HCT116 (cell line): ENCODE data around the gene TNIK. TPM values are rescaled to one million over a fixed set of nuclear protein-coding genes. Genes with fewer than 3 reads are reported as not detected.

Experiments used
- ATAC-seq: fragments of 200-7000 bp; cut with Tn5 transposase; 2 replicates; pipeline ENCODE4 v1.9.1; 2020; ENCODE audit warnings: mild to moderate bottlenecking, moderate library complexity
- BruUV-seq: library from RNA; stranded (reverse); fragments of 400-500 nt; replicated peaks from 2 replicates; lab custom pipeline; 2021; lab: Mats Ljungman, UMichigan
- CTCF ChIA-PET: fragments of 300-600 bp; sonication (Branson Sonifier 250); formaldehyde crosslinking; loops from one replicate; lab custom pipeline; 2021; ENCODE audit warnings: antibody characterized with exemption; lab: Charles Lee
- POLR2A ChIA-PET: fragments of 300-600, 350-600 bp; sonication (Branson Sonifier 250); formaldehyde crosslinking; loops from one replicate; lab custom pipeline; 2021; ENCODE audit warnings: antibody characterized with exemption; lab: Charles Lee
- RAD21 ChIA-PET, 2 experiments: fragments of 300-600 bp; sonication (Branson Sonifier 250); formaldehyde crosslinking; loops; one replicate each; lab custom pipeline; 2023; ENCODE audit warnings: low total read pairs in 2 of 2; ENCODE audit not compliant: uncharacterized antibody in 2 of 2, unreplicated experiment in 2 of 2, low non-redundant PET in 1 of 2; lab: Charles Lee
- DNase-seq: peaks from one replicate; pipeline ENCODE4 v3.0.0-alpha.2; 2010; ENCODE audit warnings: low read depth, low spot score
- H2AFZ ChIP-seq: fragments of 200-600 bp; shearing (Covaris generic), sonication (generic); 2 replicates; pipeline ENCODE4 v1.6.1; 2017; ENCODE audit warnings: low read depth, mixed run types, mixed read lengths, antibody characterized with exemption, low read length; ENCODE audit not compliant: poor library complexity, severe bottlenecking
- H3K27ac ChIP-seq: 2 replicates; pipeline ENCODE4 v1.5.1; 2012; ENCODE audit warnings: low read depth, low read length
- H3K27me3 ChIP-seq: fragments of 200-600 bp; sonication (generic); 2 replicates; pipeline ENCODE4 v1.6.1; 2016; ENCODE audit warnings: mixed run types, low read length, mixed read lengths; ENCODE audit not compliant: insufficient read depth
- H3K36me3 ChIP-seq, 2 experiments: fragments of 200-500 bp in 1 of 2; fragments of 200-600 bp in 1 of 2; sonication (Bioruptor generic) in 1 of 2; sonication (generic) in 1 of 2; 2 replicates each; pipeline versions ENCODE4 v1.5.1 to v1.6.1; 2014 to 2016; ENCODE audit warnings: low read length in 2 of 2, inconsistent platforms in 1 of 2, mixed read lengths in 1 of 2, mixed run types in 1 of 2; ENCODE audit not compliant: insufficient read depth in 2 of 2, control insufficient read depth in 1 of 2
- H3K4me1 ChIP-seq, 2 experiments: fragments of 200-600 bp in 1 of 2; sonication (generic) in 1 of 2; 2 replicates each; pipeline versions ENCODE4 v1.5.1 to v1.6.1; 2012 to 2017; ENCODE audit warnings: low read length in 2 of 2, inconsistent platforms in 1 of 2, mild to moderate bottlenecking in 1 of 2, mixed read lengths in 1 of 2, mixed run types in 1 of 2, moderate library complexity in 1 of 2; ENCODE audit not compliant: insufficient read depth in 2 of 2, control insufficient read depth in 1 of 2
- H3K4me2 ChIP-seq: fragments of 200-600 bp; sonication (generic); 2 replicates; pipeline ENCODE4 v1.6.1; 2017; ENCODE audit warnings: mixed run types, low read length, mixed read lengths
- H3K4me3 ChIP-seq, 2 experiments: fragments of 200-600 bp in 1 of 2; sonication (generic) in 1 of 2; replicated peaks in 1 of 2; 2 replicates each; pipeline ENCODE4 v1.5.1; 2011 to 2016; ENCODE audit warnings: low read length in 2 of 2, control low read depth in 1 of 2, low read depth in 1 of 2, mild to moderate bottlenecking in 1 of 2, mixed read lengths in 1 of 2, mixed run types in 1 of 2
- H3K79me2 ChIP-seq: fragments of 200-600 bp; sonication (generic); 2 replicates; pipeline ENCODE4 v1.6.1; 2017; ENCODE audit warnings: mild to moderate bottlenecking, mixed run types, low read length, moderate library complexity, mixed read lengths; ENCODE audit not compliant: insufficient read depth
- H3K9ac ChIP-seq: fragments of 200-600 bp; sonication (generic); 2 replicates; pipeline ENCODE4 v1.6.1; 2016; ENCODE audit warnings: low read length, mixed read lengths
- H3K9me2 ChIP-seq: fragments of 200-600 bp; sonication (generic), shearing (Covaris generic); 2 replicates; pipeline ENCODE4 v1.6.1; 2017; ENCODE audit warnings: mixed run types, mild to moderate bottlenecking, moderate library complexity; ENCODE audit not compliant: insufficient read depth
- H3K9me3 ChIP-seq, 2 experiments: fragments of 200-500 bp in 1 of 2; fragments of 200-600 bp in 1 of 2; sonication (Bioruptor generic) in 1 of 2; sonication (generic) in 1 of 2; 2 replicates each; pipeline ENCODE4 v1.6.1; 2014 to 2017; ENCODE audit warnings: low read length in 2 of 2, mixed read lengths in 2 of 2, inconsistent platforms in 1 of 2, low read depth in 1 of 2, mild to moderate bottlenecking in 1 of 2, mixed run types in 1 of 2, moderate library complexity in 1 of 2; ENCODE audit not compliant: control insufficient read depth in 1 of 2, insufficient read depth in 1 of 2
- H4K20me1 ChIP-seq: fragments of 200-600 bp; sonication (generic), shearing (Covaris generic); 2 replicates; pipeline ENCODE4 v1.6.1; 2017; ENCODE audit warnings: mixed run types, mild to moderate bottlenecking, moderate library complexity; ENCODE audit not compliant: insufficient read depth
- CBX3 ChIP-seq: IDR thresholded peaks from 2 replicates; pipeline ENCODE4 v1.6.1; 2012; ENCODE audit warnings: low read depth
- CEBPB ChIP-seq: IDR thresholded peaks from 2 replicates; pipeline ENCODE4 v1.6.1; 2012; ENCODE audit warnings: low read depth
- EGR1 ChIP-seq: IDR thresholded peaks from 2 replicates; pipeline ENCODE4 v1.6.1; 2012; ENCODE audit warnings: low read depth
- EZH2 ChIP-seq: fragments of 200-600 bp; sonication (generic); IDR thresholded peaks from 2 replicates; pipeline ENCODE4 v1.6.1; 2017; ENCODE audit warnings: antibody characterized with exemption, mixed run types
- FOSL1 ChIP-seq: IDR thresholded peaks from 2 replicates; pipeline ENCODE4 v1.6.1; 2012; ENCODE audit warnings: low read depth
- JUND ChIP-seq: IDR thresholded peaks from 2 replicates; pipeline ENCODE4 v1.6.1; 2012
- POLR2AphosphoS5 ChIP-seq: IDR thresholded peaks from 2 replicates; pipeline ENCODE4 v1.6.1; 2011; ENCODE audit warnings: mild to moderate bottlenecking, low read depth, low read length, moderate library complexity
- RAD21 ChIP-seq: IDR thresholded peaks from 2 replicates; pipeline ENCODE4 v1.6.1; 2012; ENCODE audit warnings: low read depth, mild to moderate bottlenecking
- SIN3A ChIP-seq: IDR thresholded peaks from 2 replicates; pipeline ENCODE4 v1.6.1; 2012; ENCODE audit warnings: low read depth
- SRF ChIP-seq: IDR thresholded peaks from 2 replicates; pipeline ENCODE4 v1.6.1; 2012; ENCODE audit warnings: low read depth
- TCF7L2 ChIP-seq: IDR thresholded peaks from 2 replicates; pipeline ENCODE4 v1.7.0; 2011; ENCODE audit warnings: borderline replicate concordance, inconsistent platforms; ENCODE audit not compliant: insufficient read depth, insufficient read length; ENCODE audit errors: extremely low read depth
- YY1 ChIP-seq: IDR thresholded peaks from 2 replicates; pipeline ENCODE4 v1.6.1; 2011; ENCODE audit warnings: low read length, low read depth, moderate library complexity, mild to moderate bottlenecking; ENCODE audit not compliant: insufficient replicate concordance; ENCODE audit errors: extremely low read depth
- ZFX ChIP-seq: fragments of 450-650 bp; IDR thresholded peaks from 2 replicates; pipeline ENCODE4 v1.6.1; 2017
- ZNF274 ChIP-seq: fragments of 200-500 bp; sonication (Bioruptor generic); IDR thresholded peaks from 2 replicates; pipeline ENCODE4 v1.6.1; 2014; ENCODE audit warnings: mild to moderate bottlenecking, low read depth, low read length, inconsistent platforms
- intact Hi-C: fragments of 100-400 bp; cut with micrococcal nuclease; formaldehyde crosslinking; loops from 2 replicates; pipeline ENCODE4 v1.10.0; 2022
- total RNA-seq: library from RNA; stranded (reverse); gene quantifications from one replicate; pipeline ENCODE4 v1.2.1, GENCODE V29; 2021; ENCODE audit not compliant: unreplicated experiment
- TF ChIP-seq, protein P1 (sequence below): IDR thresholded peaks from 2 replicates; pipeline ENCODE4 v1.6.1; 2012; ENCODE audit warnings: low read depth
- TF ChIP-seq, protein P2 (sequence below): IDR thresholded peaks from 2 replicates; pipeline ENCODE4 v1.6.1; 2011; ENCODE audit warnings: mild to moderate bottlenecking, low read length, moderate library complexity; ENCODE audit not compliant: insufficient replicate concordance; ENCODE audit errors: extremely low read depth
- TF ChIP-seq, protein P3 (sequence below), 3 experiments: fragments of 200-600 bp in 1 of 3; sonication (generic) in 1 of 3; IDR thresholded peaks in 2 of 3; conservative IDR thresholded peaks in 1 of 3; 2 replicates each; pipeline ENCODE4 v1.5.1; 2012 to 2017; ENCODE audit warnings: low read depth in 2 of 3, low read length in 2 of 3, antibody characterized with exemption in 1 of 3, borderline replicate concordance in 1 of 3, control low read depth in 1 of 3, mild to moderate bottlenecking in 1 of 3, mixed read lengths in 1 of 3, mixed run types in 1 of 3, moderate library complexity in 1 of 3; ENCODE audit not compliant: insufficient read depth in 1 of 3
- TF ChIP-seq, protein P4 (sequence below): IDR thresholded peaks from 2 replicates; pipeline ENCODE4 v1.6.1; 2012

The TNIK gene
- total RNA-seq, 1 experiment from 2014 or later, result 24.1 TPM

- Histone ChIP-seq H4K20me1 (no peaks in the 10 kb centered on the region), H3K4me2 (peak overlapping the region; percentile 50; the same call in 1 of the 2 replicates), H3K79me2 (no peaks in the 10 kb centered on the region), H3K27me3 (no peaks in the 10 kb centered on the region), H3K27ac (no peak overlapping the region), H3K9me3 (no peaks in the 10 kb centered on the region), H3K4me1 (peaks cover 12 to 17% of the 10 kb centered on the region in 2 experiments), H2AFZ (no peak overlapping the region), H3K9ac (no peak overlapping the region), H3K9me2 (no peaks in the 10 kb centered on the region), H3K4me3 (no peak overlapping the region), H3K36me3 (no peaks in the 10 kb centered on the region)
- BruUV-seq, result no TSS peak
- intact Hi-C loops, result loop anchor here (10.0 kb wide), 1 partner anchor 110 kb away; no protein-coding TSS in a partner anchor
- ChIA-PET RAD21 (no interaction called here), POLR2A (no interaction called here), CTCF (no interaction called here)
- ATAC-seq, result no peak
- DNase-seq, result no peak
- TF ChIP-seq ZFX (no peak), EGR1 (no peak), CEBPB (no peak), EZH2 (no peak), JUND (no peak), SRF (no peak), TCF7L2 (no peak), FOSL1 (no peak), RAD21 (no peak), ZNF274 (no peak), SIN3A (no peak), CBX3 (no peak), YY1 (no peak), POLR2AphosphoS5 (no peak)
- TF ChIP-seq, protein P1, sequence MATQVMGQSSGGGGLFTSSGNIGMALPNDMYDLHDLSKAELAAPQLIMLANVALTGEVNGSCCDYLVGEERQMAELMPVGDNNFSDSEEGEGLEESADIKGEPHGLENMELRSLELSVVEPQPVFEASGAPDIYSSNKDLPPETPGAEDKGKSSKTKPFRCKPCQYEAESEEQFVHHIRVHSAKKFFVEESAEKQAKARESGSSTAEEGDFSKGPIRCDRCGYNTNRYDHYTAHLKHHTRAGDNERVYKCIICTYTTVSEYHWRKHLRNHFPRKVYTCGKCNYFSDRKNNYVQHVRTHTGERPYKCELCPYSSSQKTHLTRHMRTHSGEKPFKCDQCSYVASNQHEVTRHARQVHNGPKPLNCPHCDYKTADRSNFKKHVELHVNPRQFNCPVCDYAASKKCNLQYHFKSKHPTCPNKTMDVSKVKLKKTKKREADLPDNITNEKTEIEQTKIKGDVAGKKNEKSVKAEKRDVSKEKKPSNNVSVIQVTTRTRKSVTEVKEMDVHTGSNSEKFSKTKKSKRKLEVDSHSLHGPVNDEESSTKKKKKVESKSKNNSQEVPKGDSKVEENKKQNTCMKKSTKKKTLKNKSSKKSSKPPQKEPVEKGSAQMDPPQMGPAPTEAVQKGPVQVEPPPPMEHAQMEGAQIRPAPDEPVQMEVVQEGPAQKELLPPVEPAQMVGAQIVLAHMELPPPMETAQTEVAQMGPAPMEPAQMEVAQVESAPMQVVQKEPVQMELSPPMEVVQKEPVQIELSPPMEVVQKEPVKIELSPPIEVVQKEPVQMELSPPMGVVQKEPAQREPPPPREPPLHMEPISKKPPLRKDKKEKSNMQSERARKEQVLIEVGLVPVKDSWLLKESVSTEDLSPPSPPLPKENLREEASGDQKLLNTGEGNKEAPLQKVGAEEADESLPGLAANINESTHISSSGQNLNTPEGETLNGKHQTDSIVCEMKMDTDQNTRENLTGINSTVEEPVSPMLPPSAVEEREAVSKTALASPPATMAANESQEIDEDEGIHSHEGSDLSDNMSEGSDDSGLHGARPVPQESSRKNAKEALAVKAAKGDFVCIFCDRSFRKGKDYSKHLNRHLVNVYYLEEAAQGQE, result no peak
- TF ChIP-seq, protein P2, sequence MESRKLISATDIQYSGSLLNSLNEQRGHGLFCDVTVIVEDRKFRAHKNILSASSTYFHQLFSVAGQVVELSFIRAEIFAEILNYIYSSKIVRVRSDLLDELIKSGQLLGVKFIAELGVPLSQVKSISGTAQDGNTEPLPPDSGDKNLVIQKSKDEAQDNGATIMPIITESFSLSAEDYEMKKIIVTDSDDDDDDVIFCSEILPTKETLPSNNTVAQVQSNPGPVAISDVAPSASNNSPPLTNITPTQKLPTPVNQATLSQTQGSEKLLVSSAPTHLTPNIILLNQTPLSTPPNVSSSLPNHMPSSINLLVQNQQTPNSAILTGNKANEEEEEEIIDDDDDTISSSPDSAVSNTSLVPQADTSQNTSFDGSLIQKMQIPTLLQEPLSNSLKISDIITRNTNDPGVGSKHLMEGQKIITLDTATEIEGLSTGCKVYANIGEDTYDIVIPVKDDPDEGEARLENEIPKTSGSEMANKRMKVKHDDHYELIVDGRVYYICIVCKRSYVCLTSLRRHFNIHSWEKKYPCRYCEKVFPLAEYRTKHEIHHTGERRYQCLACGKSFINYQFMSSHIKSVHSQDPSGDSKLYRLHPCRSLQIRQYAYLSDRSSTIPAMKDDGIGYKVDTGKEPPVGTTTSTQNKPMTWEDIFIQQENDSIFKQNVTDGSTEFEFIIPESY, result no peak
- TF ChIP-seq, protein P3, sequence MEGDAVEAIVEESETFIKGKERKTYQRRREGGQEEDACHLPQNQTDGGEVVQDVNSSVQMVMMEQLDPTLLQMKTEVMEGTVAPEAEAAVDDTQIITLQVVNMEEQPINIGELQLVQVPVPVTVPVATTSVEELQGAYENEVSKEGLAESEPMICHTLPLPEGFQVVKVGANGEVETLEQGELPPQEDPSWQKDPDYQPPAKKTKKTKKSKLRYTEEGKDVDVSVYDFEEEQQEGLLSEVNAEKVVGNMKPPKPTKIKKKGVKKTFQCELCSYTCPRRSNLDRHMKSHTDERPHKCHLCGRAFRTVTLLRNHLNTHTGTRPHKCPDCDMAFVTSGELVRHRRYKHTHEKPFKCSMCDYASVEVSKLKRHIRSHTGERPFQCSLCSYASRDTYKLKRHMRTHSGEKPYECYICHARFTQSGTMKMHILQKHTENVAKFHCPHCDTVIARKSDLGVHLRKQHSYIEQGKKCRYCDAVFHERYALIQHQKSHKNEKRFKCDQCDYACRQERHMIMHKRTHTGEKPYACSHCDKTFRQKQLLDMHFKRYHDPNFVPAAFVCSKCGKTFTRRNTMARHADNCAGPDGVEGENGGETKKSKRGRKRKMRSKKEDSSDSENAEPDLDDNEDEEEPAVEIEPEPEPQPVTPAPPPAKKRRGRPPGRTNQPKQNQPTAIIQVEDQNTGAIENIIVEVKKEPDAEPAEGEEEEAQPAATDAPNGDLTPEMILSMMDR (IDR thresholded peaks at IDR 0.05 in 2 of 3, conservative IDR thresholded peaks at IDR 0.05 in 1 of 3; ENCODE audit: borderline replicate concordance in 1 of 3, insufficient read depth in 1 of 3, low read depth in 2 of 3, low read length in 2 of 3), result no peak
- TF ChIP-seq, protein P4, sequence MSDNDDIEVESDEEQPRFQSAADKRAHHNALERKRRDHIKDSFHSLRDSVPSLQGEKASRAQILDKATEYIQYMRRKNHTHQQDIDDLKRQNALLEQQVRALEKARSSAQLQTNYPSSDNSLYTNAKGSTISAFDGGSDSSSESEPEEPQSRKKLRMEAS, result no peak
Observed at GRCh38 chr3:171054921-171055320, 405.3 kb downstream of the TNIK start.
